Sigmoid colon (tissue), 4 donors: ENCODE measurements around the gene TOMM20.

Source experiments
- CTCF ChIP-seq, 4 experiments: fragments of 450-650 bp in 3 of 4; fragments of 200-600 bp in 1 of 4; IDR thresholded peaks; one replicate each; pipeline ENCODE4 v1.5.1; 2016 to 2019; ENCODE audit warnings: antibody characterized with exemption in 4 of 4, mild to moderate bottlenecking in 3 of 4, moderate library complexity in 2 of 4
- POLR2A ChIP-seq, 2 donors: fragments of 450-650 bp; IDR thresholded peaks; one replicate each; pipeline ENCODE4 v1.6.1; 2016; ENCODE audit warnings: antibody characterized with exemption in 2 of 2, mild to moderate bottlenecking in 2 of 2, moderate library complexity in 2 of 2
- POLR2AphosphoS5 ChIP-seq, 4 donors: sonication (generic); formaldehyde crosslinking; IDR thresholded peaks; one replicate each; pipeline ENCODE4 v1.6.1; 2017; ENCODE audit warnings: antibody characterized with exemption in 4 of 4

- no peak for TF ChIP-seq CTCF (IDR thresholded peaks at IDR 0.05)
- no peak for TF ChIP-seq POLR2A (IDR thresholded peaks at IDR 0.05)
- TF ChIP-seq POLR2AphosphoS5 (IDR thresholded peaks at IDR 0.05), result no peak
Measured at GRCh38 chr1:235168375-235168774, 39.7 kb upstream of the TOMM20 start.
